Astrocyte of the cerebellum (primary cell): ENCODE results near the gene ZNF524.

Experiments
- DNase-seq: peaks from one replicate; pipeline ENCODE4 v3.0.0-alpha.2; 2011; ENCODE audit warnings: low read depth
- H3K4me3 ChIP-seq: 2 replicates; pipeline ENCODE4 v1.5.1; 2011; ENCODE audit warnings: mild to moderate bottlenecking, low read depth, low read length, moderate library complexity
- CTCF ChIP-seq: IDR thresholded peaks from 2 replicates; pipeline ENCODE4 v1.5.1; 2012; ENCODE audit warnings: low read length, low read depth, moderate library complexity, mild to moderate bottlenecking; ENCODE audit errors: missing control alignments
- in situ Hi-C: cut with HindIII; loops from 2 replicates; pipeline ENCODE4 v1.10.0; 2017; ENCODE audit warnings: low sequenced_read_pairs

The ZNF524 gene

GRCh38 chr19:55605637-55606470 is 5.8 kb downstream of the ZNF524 start, which contains the start of gene ZNF865:
TSS of gene ZNF865 (plus strand) at chr19:55605647. CDS start at chr19:55613619, 7,972 bp downstream.
- peak within 1 kb of the TSS; percentile 93 for H3K4me3 ChIP-seq
- DNase-seq, result peak; percentile 78
- peak; percentile 91 for TF ChIP-seq CTCF
- in situ Hi-C loops, result loop anchor here (10.0 to 25.0 kb wide), 2 partner anchors 251 to 1144 kb away; partner anchors contain the start of genes CDC42EP5, COX6B2 and LENG9

- in situ Hi-C loops, result loop anchor here (10.0 to 25.0 kb wide), 2 partner anchors 252 to 1144 kb away; partner anchors contain the start of genes CDC42EP5, COX6B2 and LENG9
- no peak for TF ChIP-seq CTCF
- DNase-seq, result no peak
- H3K4me3 ChIP-seq, result peak overlapping the region; percentile 93
Measured at GRCh38 chr19:55606471-55606787, 6.3 kb downstream of the ZNF524 start.

- peak overlapping the region; percentile 93 for H3K4me3 ChIP-seq
- in situ Hi-C loops, result loop anchor here (10.0 to 25.0 kb wide), 2 partner anchors 252 to 1145 kb away; partner anchors contain the start of genes CDC42EP5, COX6B2 and LENG9
- no peak for DNase-seq
- no peak for TF ChIP-seq CTCF
Measured at GRCh38 chr19:55606817-55607216, 6.7 kb downstream of the ZNF524 start.

GRCh38 chr19:55609326-55609725 is 9.2 kb downstream of the ZNF524 start:
- no peak for TF ChIP-seq CTCF
- H3K4me3 ChIP-seq, result no peak overlapping the region
- in situ Hi-C loops, result loop anchor here (10.0 to 25.0 kb wide), 2 partner anchors 255 to 1147 kb away; partner anchors contain the start of genes CDC42EP5, COX6B2 and LENG9
- DNase-seq, result no peak

GRCh38 chr19:55611300-55611982 is 11.4 kb downstream of the ZNF524 start:
- no peak for DNase-seq
- no peak overlapping the region for H3K4me3 ChIP-seq
- in situ Hi-C loops, result loop anchor here (25.0 kb wide), 1 partner anchor 1149 kb away; the partner anchor contains the start of genes CDC42EP5 and LENG9
- no peak for TF ChIP-seq CTCF

- no peak overlapping the region for H3K4me3 ChIP-seq
- no peak for TF ChIP-seq CTCF
- in situ Hi-C loops, result loop anchor here (25.0 kb wide), 1 partner anchor 1150 kb away; the partner anchor contains the start of genes CDC42EP5 and LENG9
- DNase-seq, result no peak
Measured at GRCh38 chr19:55611983-55612645, 12.0 kb downstream of the ZNF524 start.
